Lung (tissue), 12 donors: ENCODE results near the gene XKRX. TPM values are rescaled to one million over a fixed set of nuclear protein-coding genes. Genes with fewer than 3 reads are reported as not detected.

Experiments
- ATAC-seq: fragments of 200-7000 bp; cut with Tn5 transposase; one replicate; pipeline ENCODE4 v1.9.1; 2020; ENCODE audit warnings: moderate number of reproducible peaks; ENCODE audit not compliant: insufficient read depth, low FRiP score
- DNase-seq, 3 donors: peaks; one replicate each; pipeline ENCODE4 v3.0.0-alpha.2; 2013 to 2017
- H3K27ac ChIP-seq, 2 donors: one replicate each; pipeline ENCODE4 v1.5.1; 2013; ENCODE audit warnings: mild to moderate bottlenecking in 2 of 2, moderate library complexity in 2 of 2, control low read depth in 1 of 2, inconsistent platforms in 1 of 2, low read depth in 1 of 2, low read length in 1 of 2
- H3K27me3 ChIP-seq, 3 donors: one replicate each; pipeline ENCODE4 v1.5.1; 2013; ENCODE audit warnings: low read length in 2 of 3; ENCODE audit not compliant: control insufficient read depth in 3 of 3, insufficient read depth in 3 of 3
- H3K36me3 ChIP-seq, 4 donors: one replicate each; pipeline ENCODE4 v1.5.1; 2013; ENCODE audit warnings: low read length in 4 of 4, mild to moderate bottlenecking in 1 of 4, moderate library complexity in 1 of 4; ENCODE audit not compliant: control insufficient read depth in 4 of 4, insufficient read depth in 4 of 4
- H3K4me1 ChIP-seq, 5 donors: one replicate each; pipeline ENCODE4 v1.5.1; 2013; ENCODE audit warnings: low read length in 5 of 5, mild to moderate bottlenecking in 2 of 5, moderate library complexity in 1 of 5; ENCODE audit not compliant: control insufficient read depth in 5 of 5, insufficient read depth in 5 of 5
- H3K4me3 ChIP-seq: one replicate; pipeline ENCODE4 v1.5.1; 2013; ENCODE audit warnings: mild to moderate bottlenecking, control low read depth, moderate library complexity
- H3K9ac ChIP-seq, 2 donors: one replicate each; pipeline ENCODE4 v1.5.1; 2013; ENCODE audit warnings: low read length in 2 of 2, control low read depth in 1 of 2; ENCODE audit not compliant: insufficient read depth in 1 of 2
- H3K9me3 ChIP-seq, 4 donors: one replicate each; pipeline ENCODE4 v1.5.1; 2013; ENCODE audit warnings: low read length in 3 of 4, mild to moderate bottlenecking in 1 of 4, moderate library complexity in 1 of 4; ENCODE audit not compliant: control insufficient read depth in 4 of 4, insufficient read depth in 3 of 4
- CTCF ChIP-seq: IDR thresholded peaks from 2 replicates; pipeline ENCODE4 v1.5.1; 2012; ENCODE audit warnings: mild to moderate bottlenecking; ENCODE audit errors: control extremely low read depth, extremely low read depth
- whole genome bisulfite sequencing, 2 donors: extraction: QIAGEN DNeasy Blood & Tissue Kit; methylation state at CpG; one replicate each; pipeline ENCODE4 v1.1.7; 2013; 5-methylcytosine and 5-hydroxymethylcytosine counted together
- polyA plus RNA-seq, 2 donors: library from polyadenylated mRNA; stranded (reverse); fragments of 200-250 nt; gene quantifications; one replicate each; pipeline ENCODE4 v1.2.1, GENCODE V29; 2013
- total RNA-seq, 2 donors: library from RNA; depleted of rRNA in 1 of 2; stranded (reverse); fragments of >200 nt in 1 of 2; gene quantifications; one replicate each; pipeline ENCODE4 v1.2.1, GENCODE V29; 2014 to 2021
- donor health status: control.
- donor health status: control.
- donor health status: Bipolar disorder and iron deficiency.
- donor health status: healthy.
- donor health status: DM: yes; HTN: yes; CAD: no.

Gene XKRX
- total and polyA plus RNA-seq, 4 donors: 1.6 to 8.8 (median 4.9) TPM

GRCh38 chrX:100973411-100973810, 44.7 kb upstream of the XKRX start:
- no peak for DNase-seq

DNA sequence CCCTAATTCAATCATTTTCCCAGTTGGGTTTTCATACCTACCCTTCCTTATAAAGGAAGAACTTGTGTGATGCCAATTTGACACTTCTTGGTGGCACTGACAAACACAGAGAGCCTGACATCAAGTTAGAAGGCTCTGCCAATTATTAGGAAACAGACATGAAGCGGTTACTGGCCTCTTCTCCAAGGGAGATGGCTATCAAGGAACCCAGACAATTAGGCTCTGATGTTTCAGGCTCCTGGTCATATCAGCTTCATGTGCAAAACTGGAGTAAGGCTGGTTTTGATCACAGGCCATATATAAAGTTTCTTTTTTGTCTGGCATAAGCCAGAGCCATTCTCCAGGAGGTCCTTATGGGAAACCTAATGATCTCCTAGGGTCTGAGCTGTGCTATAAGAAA, 41.2 kb upstream of the XKRX start:
- no peak for DNase-seq
- Histone ChIP-seq H3K27me3 (no peaks in the 10 kb centered on the region), H3K9me3 (peaks cover 0 to 4% (median 0%) of the 10 kb centered on the region in 4 donors), H3K27ac (no peak overlapping the region), H3K36me3 (no peaks in the 10 kb centered on the region), H3K9ac (no peak overlapping the region), H3K4me1 (no peaks in the 10 kb centered on the region), H3K4me3 (no peak overlapping the region)
- WGBS, 2 donors: 61 to 100% methylated on average over 1 of the region's 1 CpG
- no peak for TF ChIP-seq CTCF
- no peak for ATAC-seq

More at GRCh38 chrX:100973411-100973810, 44.7 kb upstream of the XKRX start:
- Histone ChIP-seq H3K9ac (no peak overlapping the region), H3K27me3 (no peaks in the 10 kb centered on the region), H3K27ac (no peak overlapping the region), H3K4me1 (no peaks in the 10 kb centered on the region), H3K9me3 (no peaks in the 10 kb centered on the region), H3K36me3 (no peaks in the 10 kb centered on the region), H3K4me3 (no peak overlapping the region)
- TF ChIP-seq CTCF: no peak
- ATAC-seq: no peak
- WGBS, 2 donors: 94 to 96% methylated on average over 9 to 12 of the region's 19 CpGs

DNA sequence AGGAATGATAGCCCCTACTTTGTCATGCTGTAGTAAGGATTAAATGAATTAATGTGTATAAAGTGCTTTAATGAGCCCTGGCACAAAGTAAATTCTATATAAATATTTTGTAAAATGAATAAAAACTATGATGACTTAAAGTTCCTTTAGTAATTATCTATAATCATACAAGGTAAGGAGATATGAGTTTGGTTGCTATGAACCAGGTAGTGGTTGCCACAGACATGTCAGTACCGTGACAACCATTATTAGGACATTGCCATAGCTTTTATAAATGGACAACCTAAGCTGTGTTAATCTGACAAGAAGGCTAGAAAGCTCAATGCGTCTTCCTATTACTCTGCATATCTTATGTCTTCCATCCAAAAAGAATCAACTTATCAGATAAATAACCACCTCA, 40.7 kb upstream of the XKRX start, which contains the start of gene ARL13A:
ARL13A (plus strand) TSS at position 301 of the 400 bp plus-strand sequence. CDS start 3,982 bp downstream, outside the sequence.
- no peak within 1 kb of the TSS for H3K27ac ChIP-seq
- H3K9ac ChIP-seq: no peak within 1 kb of the TSS
- H3K36me3 ChIP-seq: no peaks in the 10 kb centered on the region
- H3K27me3 ChIP-seq: no peaks in the 10 kb centered on the region
- TF ChIP-seq CTCF: no peak
- H3K9me3 ChIP-seq: peaks cover 0 to 5% (median 0%) of the 10 kb centered on the region in 4 donors
- H3K4me3 ChIP-seq: no peak within 1 kb of the TSS
- WGBS, 2 donors: 81 to 100% methylated on average over 2 of the region's 2 CpGs
- no peak for ATAC-seq
- no peak for DNase-seq
- no peaks in the 10 kb centered on the region for H3K4me1 ChIP-seq

DNA sequence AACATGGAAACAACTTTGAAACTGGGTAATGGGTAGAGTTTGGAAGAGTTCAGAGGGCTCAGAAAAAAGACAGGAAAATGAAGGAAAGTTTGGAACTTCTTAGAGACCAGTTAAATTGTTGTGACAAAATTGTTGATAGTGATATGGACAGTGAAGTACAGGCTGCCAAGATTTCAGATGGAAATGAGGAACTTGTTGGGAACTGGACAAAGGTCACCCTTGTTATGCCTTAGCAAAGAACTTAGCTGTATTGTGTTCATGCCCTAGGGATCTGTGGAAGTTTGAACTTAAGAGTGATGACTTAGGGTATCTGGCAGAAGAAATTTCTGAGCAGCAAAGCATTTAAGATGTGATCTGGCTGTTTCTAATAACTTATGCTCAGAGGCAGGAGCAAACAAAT, 35.6 kb upstream of the XKRX start:
- no peak for TF ChIP-seq CTCF
- Histone ChIP-seq H3K4me3 (no peak overlapping the region), H3K27me3 (no peaks in the 10 kb centered on the region), H3K9me3 (peaks cover 0 to 5% (median 0%) of the 10 kb centered on the region in 4 donors), H3K27ac (no peak overlapping the region), H3K4me1 (no peaks in the 10 kb centered on the region), H3K36me3 (no peaks in the 10 kb centered on the region), H3K9ac (no peak overlapping the region)
- ATAC-seq (no peak), DNase-seq (no peak)
